ENCODE measurements around the gene SH3BP4.
A peak's percentile ranks its signal among the peaks of the same experiment; 100 is the strongest.

SH3BP4 gene

GRCh38 chr2:234986390-234986789, 34.6 kb downstream of the SH3BP4 start:
- no peak for DNase-seq

- peak; percentile 66 for DNase-seq
Observed at GRCh38 chr2:234986876-234987720, 35.3 kb downstream of the SH3BP4 start.

- no peak for DNase-seq
Observed at GRCh38 chr2:234987754-234988153, 35.9 kb downstream of the SH3BP4 start.

GRCh38 chr2:234988491-234988890, 36.7 kb downstream of the SH3BP4 start:
- no peak for DNase-seq

DNA sequence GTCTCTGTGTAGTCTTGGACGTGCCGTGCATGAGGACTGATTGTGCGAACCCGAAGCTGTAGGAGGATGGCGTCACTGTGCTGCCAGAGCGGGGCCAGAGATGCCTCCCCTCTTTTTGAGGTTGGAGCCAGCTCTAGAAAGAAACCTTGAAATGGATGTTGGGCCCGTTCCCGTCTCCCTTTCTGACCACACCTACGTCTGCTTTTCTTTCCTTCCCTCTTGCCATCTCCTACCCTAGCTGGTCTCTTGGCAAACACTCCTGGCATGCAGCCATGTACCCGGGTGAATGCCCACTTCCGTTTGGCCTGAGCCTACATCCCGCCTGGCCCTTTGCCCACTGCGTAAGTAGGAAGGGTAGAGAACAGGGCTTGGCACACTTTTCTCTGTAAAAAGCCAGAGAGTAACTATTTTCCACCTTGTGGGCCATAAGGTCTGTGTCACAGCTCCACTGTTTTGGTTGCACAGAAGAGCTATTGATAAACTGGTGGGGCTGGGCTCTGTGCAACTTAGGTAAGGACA, 37.4 kb downstream of the SH3BP4 start:
- DNase-seq = no peak

DNA sequence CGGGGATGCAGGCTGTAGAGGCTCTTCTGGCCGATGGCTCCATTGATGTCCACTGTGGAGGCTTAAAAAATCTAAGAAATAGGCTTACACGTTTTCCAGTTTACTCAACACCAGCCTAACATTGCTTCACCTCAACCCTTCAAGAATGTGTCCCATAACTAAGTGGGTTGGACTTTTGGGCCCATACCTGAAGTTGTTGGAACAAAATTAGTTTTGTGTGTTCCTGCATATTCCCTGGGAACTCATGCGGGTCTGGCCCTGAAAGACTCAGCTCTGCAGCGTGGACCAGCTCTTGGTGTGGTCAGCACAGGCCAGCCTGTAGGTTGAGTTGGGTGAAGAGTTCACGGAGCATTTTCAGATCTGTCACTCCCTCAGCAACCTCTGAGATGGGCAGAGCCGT, 38.5 kb downstream of the SH3BP4 start:
- no peak for DNase-seq

- no peak for DNase-seq
Observed at GRCh38 chr2:234991290-234991689, 39.5 kb downstream of the SH3BP4 start.

DNA sequence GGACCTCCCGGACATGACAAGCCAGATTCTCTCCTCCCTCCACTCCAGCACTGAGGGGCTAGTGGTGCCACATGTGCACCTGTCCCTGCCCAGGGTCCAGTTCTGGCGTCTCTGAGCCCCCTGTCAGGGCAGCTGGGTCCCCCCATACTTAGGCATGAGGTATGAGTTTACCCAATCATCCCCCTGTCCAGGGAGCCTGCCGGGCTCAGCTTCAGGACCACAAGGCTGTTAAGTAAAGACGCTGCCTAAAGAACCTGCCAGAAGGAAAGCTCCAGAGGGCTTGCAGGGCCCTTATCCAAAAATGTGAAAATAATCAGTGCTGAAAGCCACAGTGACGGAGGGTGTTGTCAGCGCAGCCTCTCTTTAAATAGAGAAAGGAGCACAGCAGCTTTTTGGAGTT, 40.0 kb downstream of the SH3BP4 start:
- no peak for DNase-seq

DNA sequence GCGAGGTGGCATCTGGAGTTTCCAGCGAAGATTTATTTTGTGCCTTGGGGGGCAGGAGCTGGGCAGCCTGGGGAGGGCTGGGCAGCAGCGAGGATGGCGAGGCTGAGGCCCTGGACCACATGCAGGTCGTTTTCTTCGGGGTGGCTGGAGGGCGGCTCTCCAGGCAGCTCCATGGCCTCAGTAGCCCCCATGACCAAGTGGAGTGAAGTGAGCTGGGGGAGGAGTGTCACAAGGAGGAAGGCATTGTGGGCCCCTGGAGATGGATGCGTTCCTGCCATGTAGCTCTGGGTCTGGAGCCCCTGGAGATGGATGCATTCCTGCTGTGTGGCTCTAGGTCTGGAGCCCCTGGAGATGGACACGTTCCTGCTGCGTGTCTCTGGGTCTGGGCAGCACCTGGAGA, 40.4 kb downstream of the SH3BP4 start:
- no peak for DNase-seq

DNA sequence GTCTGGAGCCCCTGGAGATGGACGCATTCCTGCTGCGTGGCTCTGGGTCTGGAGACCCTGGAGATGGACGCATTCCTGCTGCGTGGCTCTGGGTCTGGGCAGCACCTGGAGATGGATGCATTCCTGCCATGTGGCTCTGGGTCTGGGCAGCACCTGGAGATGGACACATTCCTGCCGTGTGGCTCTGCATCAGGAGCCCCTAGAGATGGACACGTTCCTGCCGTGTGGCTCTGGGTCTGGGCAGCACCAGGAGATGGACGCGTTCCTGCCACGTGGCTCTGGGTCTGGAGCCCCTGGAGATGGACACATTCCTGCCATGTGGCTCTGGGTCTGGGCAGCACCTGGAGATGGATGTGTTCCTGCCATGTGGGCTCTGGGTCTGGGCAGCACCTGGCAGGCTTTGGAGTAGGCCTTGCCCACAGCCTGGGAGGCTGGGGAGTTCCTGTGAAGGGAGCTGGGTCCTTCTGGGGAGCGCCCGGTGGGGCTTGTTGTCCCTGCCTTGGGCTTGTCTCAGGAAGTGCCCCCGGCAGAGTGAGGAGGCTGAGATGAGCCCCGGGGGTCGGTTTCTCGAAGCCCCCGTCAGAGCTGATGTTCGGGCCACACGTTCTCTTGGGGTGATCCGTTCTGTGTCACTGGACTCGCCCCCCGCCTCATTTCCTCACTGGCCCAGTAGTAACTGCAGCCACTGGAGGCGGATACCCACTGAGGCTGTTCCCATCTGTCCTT, 41.0 kb downstream of the SH3BP4 start:
- no peak for DNase-seq

DNA sequence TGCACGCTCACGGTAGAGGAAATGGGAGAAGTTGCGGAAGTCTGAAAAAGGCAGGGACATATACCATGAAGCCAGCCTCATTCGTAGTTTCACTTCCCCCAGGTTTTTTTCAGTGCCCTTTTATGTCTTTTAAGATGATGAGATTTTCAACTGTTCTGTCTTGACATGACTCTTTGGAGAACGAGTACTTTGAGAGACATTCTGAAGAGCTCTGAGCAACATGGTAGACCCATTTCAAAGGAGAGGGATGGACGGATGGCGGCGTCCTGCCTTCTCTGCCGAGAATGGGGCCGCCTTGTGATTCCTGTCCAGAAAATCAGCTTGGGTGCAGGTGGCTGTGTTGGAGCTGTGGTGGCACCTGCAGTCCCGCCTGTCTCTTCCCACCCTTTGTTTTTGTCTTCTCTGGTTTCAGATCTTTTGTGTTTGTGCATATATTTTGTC, 41.7 kb downstream of the SH3BP4 start:
- no peak for DNase-seq

GRCh38 chr2:234994438-234995321, 42.9 kb downstream of the SH3BP4 start:
- no peak for DNase-seq

DNA sequence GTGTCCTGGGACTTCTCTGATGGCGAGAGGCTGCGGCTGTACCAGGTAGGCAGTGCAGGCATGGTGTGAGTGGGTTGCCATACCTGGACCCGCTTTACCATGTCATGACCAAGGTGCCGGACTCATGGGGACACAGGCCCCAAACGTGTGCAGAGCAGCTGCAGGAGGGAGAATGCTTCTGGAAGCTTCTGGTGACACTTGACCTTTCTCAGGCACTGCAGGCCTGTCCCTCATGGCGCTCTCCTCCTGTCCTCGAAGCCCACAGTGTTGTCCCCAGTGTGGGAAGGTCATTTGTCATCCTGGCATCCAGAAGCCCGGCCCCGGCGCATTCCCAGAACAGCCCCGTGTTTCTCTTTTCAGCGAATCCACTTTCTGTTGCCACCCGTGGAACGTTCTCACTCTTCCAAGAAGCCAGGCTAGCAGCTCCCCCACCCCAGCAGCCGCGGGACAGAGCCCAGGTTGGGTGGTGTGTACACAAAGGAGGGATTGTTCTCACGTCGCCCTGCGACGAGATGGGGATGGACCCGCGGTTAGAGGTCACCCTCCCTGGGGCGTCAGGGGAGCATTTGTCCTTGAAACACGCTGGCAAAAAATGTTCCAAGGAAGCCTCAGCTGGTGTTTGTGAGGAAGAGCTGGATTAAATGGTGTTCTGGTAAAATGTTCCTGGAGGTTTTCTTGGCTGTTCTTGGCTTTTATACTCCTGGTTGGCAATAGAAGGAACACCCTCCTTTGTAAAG, 43.7 kb downstream of the SH3BP4 start:
- DNase-seq = no peak

DNA sequence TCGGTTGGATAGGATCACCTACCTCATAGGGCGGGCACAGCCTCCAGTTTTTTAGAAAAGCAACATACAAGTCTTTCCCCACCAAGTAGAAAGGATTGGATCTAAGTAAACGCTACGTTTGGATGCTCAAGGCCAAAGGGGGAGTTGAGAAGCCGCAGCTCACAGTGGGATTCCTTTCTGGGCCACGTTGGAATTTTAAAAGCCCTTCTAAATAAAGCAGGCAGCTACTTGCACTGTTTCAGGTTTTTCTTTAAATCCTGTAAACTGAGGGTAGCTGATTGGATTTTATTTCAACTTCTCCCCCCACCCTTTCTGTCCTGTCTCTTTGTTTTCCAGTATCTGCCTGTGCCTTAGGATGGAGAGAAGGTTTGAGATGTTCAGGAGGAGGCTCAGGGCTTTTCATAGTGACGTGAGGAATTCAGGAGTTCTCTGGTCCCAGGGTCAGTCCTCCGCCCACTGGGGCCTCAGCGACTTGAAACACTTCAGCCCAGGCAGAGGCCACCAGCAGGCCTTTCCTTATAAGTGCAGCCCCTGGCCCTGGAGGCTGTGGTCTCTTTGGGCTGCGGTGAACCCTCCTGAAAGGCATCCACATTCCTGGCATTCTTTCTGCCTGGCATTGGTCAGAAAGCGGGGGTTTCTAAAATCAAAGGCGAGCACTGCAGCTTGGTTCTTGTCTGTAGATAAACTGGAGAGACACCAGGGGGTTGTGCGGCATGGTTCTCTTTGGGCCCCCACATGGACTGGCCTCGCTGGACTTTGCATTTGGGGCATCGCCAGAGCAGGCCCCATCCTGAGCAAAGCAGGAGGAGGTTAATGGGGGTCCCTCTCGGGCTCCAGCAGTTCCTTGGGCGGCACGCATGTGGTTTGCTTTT, 44.5 kb downstream of the SH3BP4 start:
- peak; percentile 42 for DNase-seq

DNA sequence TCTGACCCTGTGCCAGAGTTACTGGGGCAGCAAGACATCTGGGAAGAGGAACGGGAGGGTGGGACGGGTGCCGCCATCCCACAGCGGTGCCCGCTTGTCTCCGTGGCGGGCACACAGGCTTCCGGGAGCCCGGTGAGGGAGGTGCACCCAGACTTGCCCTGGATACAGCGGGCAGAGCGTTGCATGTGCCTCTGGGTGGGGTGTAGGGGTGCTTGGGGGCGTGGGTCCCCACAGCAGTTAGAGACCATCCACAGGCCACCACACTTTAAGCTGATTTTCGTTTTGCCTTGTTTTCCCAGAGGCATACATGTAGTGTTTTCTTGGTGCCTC, 45.1 kb downstream of the SH3BP4 start:
- DNase-seq = no peak

GRCh38 chr2:234997389-234997788, 45.6 kb downstream of the SH3BP4 start:
- no peak for DNase-seq

DNA sequence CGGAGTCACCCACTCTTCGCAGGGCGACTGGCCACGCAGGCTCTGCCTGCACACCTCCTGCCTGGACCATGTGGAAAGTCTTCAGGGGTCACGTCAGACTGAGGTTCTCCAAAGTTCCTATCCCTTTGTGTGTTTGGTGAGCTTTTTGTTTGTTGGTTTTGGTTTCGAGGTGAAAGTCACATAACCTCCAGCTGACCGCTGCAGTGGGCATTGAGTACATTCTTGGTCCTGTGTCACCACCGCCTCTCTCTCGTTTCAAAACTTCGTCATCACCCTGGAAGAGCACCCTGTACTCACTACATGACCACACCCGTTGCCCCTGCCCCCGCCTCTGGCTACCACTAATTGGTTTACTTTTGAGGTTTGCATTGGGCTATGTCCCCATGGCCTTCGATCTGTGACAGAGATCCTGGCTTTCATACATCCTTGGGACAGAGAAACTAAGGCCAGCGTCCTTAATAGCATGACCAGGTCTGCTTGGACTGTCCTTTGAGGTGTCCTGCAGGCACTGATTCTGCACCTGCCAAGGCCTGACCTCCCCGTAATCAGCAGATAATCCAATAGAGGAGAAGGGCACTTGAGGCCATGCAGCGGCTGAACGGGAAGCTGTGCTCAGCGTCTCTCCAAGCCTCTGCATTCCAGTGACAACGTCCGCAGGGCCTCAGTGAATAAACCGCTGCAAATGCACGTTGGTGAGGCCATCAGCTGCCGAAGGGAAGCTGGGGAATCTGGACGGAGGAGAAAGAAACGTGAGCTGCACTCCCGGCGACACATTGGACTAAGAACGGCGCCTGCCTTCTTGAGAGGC, 46.8 kb downstream of the SH3BP4 start:
- no peak for DNase-seq

DNA sequence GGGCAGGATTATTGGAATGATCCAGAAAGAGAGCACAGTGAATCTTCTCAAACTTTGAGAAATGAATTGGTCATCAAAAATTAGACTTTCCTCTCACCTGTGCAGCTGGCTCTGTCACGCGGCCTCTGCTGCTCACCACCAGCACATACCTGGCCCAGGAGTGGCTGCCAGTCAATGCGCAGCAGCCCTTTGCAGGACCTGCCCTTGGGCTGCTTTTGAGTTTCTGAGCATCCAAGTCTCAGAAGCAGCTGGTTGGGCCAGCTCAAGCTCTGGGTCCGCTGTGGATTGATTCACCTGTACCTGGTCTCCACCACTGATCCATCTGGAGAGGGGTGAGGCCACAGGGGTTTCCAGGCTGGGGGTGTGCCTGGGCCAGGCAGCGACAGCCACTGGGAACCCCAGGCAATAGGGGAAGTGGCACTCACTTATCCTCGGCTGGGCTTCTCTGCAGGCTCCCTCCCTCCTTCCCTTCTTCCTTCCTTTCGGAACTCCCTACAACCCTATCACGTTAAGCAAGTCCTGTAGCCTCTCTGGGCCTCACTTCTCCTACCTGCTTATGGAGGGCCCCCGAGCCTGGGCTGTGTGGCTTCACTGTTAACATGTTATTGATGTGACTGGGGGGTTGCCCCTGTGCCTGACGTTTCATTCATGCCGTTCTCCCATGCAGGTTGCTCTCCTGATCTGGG, 48.1 kb downstream of the SH3BP4 start:
- no peak for DNase-seq

DNA sequence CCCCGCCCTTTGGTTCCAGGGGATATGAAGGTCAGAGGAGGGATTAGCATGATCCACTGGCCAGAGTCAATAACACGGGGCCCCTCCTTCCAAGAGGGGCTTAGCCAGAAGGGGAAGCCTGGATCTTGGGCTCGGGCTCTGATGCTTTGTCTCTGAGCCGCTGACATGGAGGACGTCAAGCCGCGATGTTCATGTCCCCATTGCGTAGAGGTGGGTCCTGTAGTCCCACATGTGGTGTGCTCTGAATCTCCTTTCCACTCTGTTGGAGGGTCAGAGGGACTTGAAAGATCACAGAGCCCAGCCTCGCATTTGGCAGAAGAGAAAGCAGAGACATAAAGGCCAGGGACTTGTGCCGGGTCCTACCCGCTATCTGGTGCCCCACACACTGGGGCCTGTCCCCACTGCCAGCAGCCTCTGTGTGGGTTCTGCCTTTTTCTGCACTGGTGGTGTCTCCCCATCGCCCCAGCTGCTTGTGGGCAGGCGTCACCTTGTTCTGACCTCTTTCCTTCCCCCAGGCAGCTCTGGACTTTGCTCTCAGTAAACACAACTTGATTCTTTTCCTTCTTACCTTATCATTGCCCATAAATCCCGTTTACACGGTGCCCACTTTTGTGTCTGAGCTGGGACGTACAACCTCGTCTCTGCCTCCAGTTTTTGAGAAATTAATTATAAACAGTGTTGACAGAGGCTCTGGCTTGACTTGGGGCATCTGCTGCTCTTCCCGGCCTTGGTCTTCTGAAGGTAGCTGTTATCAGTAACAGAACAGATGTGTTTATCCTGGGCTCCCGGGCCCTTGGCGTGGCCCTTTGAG, 48.8 kb downstream of the SH3BP4 start:
- DNase-seq = no peak

Measured in HCEC 1CT (cell line).